ENCODE measurements around the gene WDR31.

GRCh38 chr9:113296796-113297558, 43.1 kb downstream of the WDR31 start:
- TF ChIP-seq CTCF (conservative IDR thresholded peaks at IDR 0.05) = no peak
- no peak for TF ChIP-seq EZH2 (IDR thresholded peaks at IDR 0.05; ENCODE audit: low read depth)

All from PC-9 (cell line).